ELF-1 (cell line): ENCODE data around the gene DNTT.

Source experiments
- DNase-seq: peaks from one replicate; pipeline ENCODE4 v3.0.0-alpha.2; 2016; ENCODE audit warnings: low read depth, low spot score

DNTT gene

GRCh38 chr10:96377816-96378294 is 73.6 kb downstream of the DNTT start:
- peak; percentile 50 for DNase-seq

- DNase-seq: peak; percentile 19
Measured at GRCh38 chr10:96378741-96379140, 74.5 kb downstream of the DNTT start.

- DNase-seq: no peak
Measured at GRCh38 chr10:96379758-96380157, 75.5 kb downstream of the DNTT start.

DNA sequence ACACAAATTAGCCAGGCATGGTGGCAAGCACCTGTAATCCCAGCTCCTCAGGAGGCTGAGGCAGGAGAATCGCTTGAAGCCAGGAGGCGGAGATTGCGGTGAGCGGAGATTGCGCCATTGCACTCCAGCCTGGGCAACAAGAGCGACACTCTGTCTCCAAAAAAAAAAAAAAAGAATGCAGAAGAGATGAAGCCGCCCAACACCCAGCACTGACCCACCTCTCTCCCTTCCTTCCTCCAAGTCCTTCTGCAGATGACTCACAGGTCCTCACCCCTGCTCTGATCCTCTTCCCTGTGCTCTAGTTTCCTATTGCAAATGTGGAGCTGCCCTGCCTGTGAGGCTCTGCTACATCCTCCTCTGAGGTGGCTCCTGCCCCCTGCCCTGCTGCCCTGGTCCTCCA is 76.6 kb downstream of the DNTT start:
- DNase-seq: no peak

- DNase-seq: peak; percentile 10
Measured at GRCh38 chr10:96384506-96384905, 80.3 kb downstream of the DNTT start.

DNA sequence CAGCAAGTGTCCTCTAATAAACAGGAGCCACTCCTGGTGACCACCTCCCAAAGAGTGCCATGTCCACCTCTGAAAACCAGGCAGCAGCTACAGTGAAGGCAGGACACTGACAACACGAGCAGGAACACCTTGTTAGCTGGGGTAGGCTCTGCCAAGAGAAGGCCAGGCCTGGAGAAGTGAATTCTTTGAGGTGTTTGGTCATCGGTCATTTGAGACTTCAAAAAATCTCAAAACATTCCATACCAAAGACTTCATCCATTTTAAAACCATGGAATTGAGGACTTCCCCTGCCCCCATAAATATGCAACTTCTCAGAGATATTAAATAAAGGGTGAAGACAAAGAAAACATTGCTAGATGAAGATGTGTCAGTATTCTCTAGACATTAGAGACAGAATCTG is 82.9 kb downstream of the DNTT start:
- DNase-seq: no peak

DNA sequence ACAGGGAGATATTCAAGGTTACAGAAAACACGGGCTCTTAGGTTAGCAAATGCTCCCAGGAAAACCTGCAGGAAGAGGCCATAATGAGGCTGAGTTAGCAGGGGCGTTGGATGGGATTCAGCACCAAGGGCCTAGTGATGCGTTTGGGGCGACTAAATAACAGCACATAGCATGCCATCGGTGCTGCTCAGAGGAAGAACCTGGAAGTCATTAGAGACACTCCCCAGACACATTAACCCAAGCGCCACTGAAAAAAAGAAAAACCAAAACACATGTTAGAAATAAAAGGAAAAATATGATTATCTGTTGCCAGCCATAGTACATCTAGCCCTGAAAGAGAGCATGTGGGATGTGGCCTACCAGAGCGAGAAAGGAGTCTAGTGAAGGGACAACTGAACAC is 83.4 kb downstream of the DNTT start:
- no peak for DNase-seq
